ENCODE measurements around the gene USP16.
A peak's percentile ranks its signal among the peaks of the same experiment; 100 is the strongest.

Gene USP16

DNA sequence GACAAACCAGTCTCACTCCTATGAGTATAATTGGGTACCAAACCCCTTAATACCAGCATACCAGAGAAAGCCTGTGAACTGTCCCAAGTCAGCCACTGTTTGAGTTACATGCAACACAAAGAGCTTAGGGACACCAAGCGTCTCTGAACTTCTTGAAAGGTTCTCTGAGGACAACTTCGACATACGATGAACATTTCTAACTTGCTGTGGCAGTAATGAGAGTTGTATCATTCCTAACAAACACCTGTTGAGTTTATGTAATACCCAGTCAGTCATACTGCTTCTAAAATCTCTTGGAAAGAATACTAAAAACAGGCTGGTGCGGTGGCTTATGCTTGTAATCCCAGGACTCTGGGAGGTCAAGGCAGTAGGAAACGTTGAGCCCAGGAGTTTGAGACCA, 30.6 kb downstream of the USP16 start:
- DNase-seq (ENCODE audit: low spot score), result no peak
- TF ChIP-seq, protein P1, sequence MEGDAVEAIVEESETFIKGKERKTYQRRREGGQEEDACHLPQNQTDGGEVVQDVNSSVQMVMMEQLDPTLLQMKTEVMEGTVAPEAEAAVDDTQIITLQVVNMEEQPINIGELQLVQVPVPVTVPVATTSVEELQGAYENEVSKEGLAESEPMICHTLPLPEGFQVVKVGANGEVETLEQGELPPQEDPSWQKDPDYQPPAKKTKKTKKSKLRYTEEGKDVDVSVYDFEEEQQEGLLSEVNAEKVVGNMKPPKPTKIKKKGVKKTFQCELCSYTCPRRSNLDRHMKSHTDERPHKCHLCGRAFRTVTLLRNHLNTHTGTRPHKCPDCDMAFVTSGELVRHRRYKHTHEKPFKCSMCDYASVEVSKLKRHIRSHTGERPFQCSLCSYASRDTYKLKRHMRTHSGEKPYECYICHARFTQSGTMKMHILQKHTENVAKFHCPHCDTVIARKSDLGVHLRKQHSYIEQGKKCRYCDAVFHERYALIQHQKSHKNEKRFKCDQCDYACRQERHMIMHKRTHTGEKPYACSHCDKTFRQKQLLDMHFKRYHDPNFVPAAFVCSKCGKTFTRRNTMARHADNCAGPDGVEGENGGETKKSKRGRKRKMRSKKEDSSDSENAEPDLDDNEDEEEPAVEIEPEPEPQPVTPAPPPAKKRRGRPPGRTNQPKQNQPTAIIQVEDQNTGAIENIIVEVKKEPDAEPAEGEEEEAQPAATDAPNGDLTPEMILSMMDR (IDR thresholded peaks at IDR 0.05; ENCODE audit: borderline replicate concordance, control extremely low read depth, extremely low read depth, insufficient read depth, missing control alignments), result no peak
- in situ Hi-C loops (cut with MboI; ENCODE audit: low sequenced_read_pairs, unreplicated experiment), result no loop called here

DNA sequence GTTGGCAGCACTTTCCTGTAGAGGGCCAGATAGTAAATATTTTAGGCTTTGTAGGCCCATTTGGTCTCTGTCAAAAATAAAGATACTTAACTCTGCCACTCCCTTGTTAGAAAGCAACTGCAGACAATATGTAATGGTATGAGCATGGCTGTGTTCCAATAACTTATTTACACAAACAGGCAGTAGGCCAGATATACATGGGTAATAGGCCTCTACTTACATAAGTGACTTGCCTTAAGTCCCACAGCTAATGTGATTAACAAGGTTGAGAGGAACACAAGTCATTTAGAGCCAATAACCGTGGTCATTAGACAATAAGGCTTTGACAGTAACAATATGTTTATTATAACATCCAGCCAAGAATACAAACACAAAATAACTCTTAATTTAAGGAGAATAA, 31.5 kb downstream of the USP16 start:
- no peak for DNase-seq (ENCODE audit: low spot score)
- in situ Hi-C loops (cut with MboI; ENCODE audit: low sequenced_read_pairs, unreplicated experiment), result no loop called here
- TF ChIP-seq, protein P1 (IDR thresholded peaks at IDR 0.05; ENCODE audit: borderline replicate concordance, control extremely low read depth, extremely low read depth, insufficient read depth, missing control alignments), result no peak

DNA sequence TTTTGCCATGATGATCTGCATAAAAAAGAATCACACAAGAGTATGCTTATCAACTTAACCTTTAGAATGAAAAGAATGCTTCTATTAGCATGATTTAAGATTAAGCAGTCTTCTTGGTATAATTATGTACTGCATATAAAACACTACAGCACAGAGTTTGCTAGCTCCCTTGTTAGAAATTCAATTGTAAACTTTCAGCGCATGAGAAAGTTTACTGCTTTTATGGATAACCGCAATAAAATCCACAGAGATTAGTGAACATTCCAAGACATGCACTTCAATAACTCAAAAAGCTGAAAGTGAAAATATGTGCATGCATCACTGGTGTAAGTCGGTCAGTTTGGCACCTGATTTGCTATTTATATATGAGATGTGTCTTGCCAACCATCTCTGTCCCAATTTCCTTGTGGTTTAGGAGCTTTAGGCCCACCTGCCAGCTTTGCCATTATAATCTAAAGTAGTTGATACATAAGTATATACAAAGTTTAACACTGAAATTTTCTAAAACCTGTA, 32.1 kb downstream of the USP16 start:
- no peak for DNase-seq (ENCODE audit: low spot score)
- TF ChIP-seq, protein P1 (IDR thresholded peaks at IDR 0.05; ENCODE audit: borderline replicate concordance, control extremely low read depth, extremely low read depth, insufficient read depth, missing control alignments), result no peak
- in situ Hi-C loops (cut with MboI; ENCODE audit: low sequenced_read_pairs, unreplicated experiment), result no loop called here

GRCh38 chr21:29064850-29065481, 40.5 kb downstream of the USP16 start:
- in situ Hi-C loops (cut with MboI; ENCODE audit: low sequenced_read_pairs, unreplicated experiment), result no loop called here
- TF ChIP-seq, protein P1 (IDR thresholded peaks at IDR 0.05; ENCODE audit: borderline replicate concordance, control extremely low read depth, extremely low read depth, insufficient read depth, missing control alignments), result no peak
- peak; percentile 47 for DNase-seq (ENCODE audit: low spot score)

DNA sequence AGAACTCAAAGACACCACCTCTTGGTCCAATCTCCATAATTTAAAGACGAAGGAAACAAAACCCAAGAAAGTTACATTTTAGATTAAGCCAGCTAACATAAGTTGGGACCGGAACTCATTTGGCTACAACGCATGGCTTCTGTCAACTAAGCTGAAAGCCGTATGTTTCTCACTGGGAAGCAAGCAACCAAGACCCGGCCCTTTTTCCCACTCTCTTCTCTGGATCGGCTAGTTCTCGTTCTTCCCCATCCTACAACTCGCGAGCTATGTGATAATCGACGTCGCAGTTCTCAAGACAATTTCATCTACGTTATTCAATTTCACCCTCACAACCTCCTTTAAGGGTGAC, 48.4 kb downstream of the USP16 start:
- no peak for DNase-seq (ENCODE audit: low spot score)
- TF ChIP-seq, protein P1 (IDR thresholded peaks at IDR 0.05; ENCODE audit: borderline replicate concordance, control extremely low read depth, extremely low read depth, insufficient read depth, missing control alignments), result no peak
- in situ Hi-C loops (cut with MboI; ENCODE audit: low sequenced_read_pairs, unreplicated experiment), result no loop called here

GRCh38 chr21:29073222-29074006, 48.9 kb downstream of the USP16 start, which contains the start of gene CCT8:
Gene CCT8 (minus strand): TSS chr21:29073648. CDS start chr21:29073590, 58 bp downstream.
- TF ChIP-seq, protein P1 (IDR thresholded peaks at IDR 0.05; ENCODE audit: borderline replicate concordance, control extremely low read depth, extremely low read depth, insufficient read depth, missing control alignments), result no peak
- in situ Hi-C loops (cut with MboI; ENCODE audit: low sequenced_read_pairs, unreplicated experiment), result no loop called here
- DNase-seq (ENCODE audit: low spot score), result peak; percentile 95
